ENCODE data around the gene TMEM26.

DNA sequence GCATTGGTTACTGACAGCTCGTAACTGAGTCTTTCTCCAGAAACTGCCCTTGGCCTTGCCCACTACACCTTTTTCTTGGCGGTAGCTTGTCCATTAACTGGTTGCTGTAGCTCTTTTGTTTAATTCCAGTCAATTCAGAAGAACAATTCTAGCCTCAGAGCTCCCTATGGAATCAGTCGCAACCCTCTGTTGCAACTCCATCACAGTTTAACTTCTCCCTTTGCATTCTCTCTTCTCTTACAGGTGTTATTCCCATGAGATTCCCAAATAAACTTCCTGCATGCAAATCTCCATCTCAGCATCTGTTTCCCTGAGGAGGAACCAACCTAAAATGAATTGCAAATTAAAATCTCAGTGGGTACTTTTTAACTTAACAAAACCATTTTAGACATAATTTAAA lies 28.4 kb upstream of the TMEM26 start:
- TF ChIP-seq ZFP3 (CRISPR knock-in tag; IDR thresholded peaks at IDR 0.05) (no peak), CSDC2 (CRISPR knock-in tag; IDR thresholded peaks at IDR 0.05) (no peak), ZFP30 (CRISPR knock-in tag; IDR thresholded peaks at IDR 0.05) (no peak), ARNTL (CRISPR knock-in tag; IDR thresholded peaks at IDR 0.05; ENCODE audit: borderline replicate concordance, low read depth) (no peak), TCF4 (CRISPR knock-in tag; IDR thresholded peaks at IDR 0.05; ENCODE audit: borderline replicate concordance) (no peak), GLIS3 (CRISPR knock-in tag; IDR thresholded peaks at IDR 0.05) (no peak), ISL1 (CRISPR knock-in tag; IDR thresholded peaks at IDR 0.05) (no peak), RARB (CRISPR knock-in tag; IDR thresholded peaks at IDR 0.05) (no peak), OSR1 (CRISPR knock-in tag; IDR thresholded peaks at IDR 0.05) (no peak)
- TF ChIP-seq, protein P1, sequence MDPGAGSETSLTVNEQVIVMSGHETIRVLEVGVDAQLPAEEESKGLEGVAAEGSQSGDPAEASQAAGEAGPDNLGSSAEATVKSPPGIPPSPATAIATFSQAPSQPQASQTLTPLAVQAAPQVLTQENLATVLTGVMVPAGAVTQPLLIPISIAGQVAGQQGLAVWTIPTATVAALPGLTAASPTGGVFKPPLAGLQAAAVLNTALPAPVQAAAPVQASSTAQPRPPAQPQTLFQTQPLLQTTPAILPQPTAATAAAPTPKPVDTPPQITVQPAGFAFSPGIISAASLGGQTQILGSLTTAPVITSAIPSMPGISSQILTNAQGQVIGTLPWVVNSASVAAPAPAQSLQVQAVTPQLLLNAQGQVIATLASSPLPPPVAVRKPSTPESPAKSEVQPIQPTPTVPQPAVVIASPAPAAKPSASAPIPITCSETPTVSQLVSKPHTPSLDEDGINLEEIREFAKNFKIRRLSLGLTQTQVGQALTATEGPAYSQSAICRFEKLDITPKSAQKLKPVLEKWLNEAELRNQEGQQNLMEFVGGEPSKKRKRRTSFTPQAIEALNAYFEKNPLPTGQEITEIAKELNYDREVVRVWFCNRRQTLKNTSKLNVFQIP (CRISPR knock-in tag; IDR thresholded peaks at IDR 0.05; ENCODE audit: borderline replicate concordance, low read depth), result no peak
- TF ChIP-seq, protein P2, sequence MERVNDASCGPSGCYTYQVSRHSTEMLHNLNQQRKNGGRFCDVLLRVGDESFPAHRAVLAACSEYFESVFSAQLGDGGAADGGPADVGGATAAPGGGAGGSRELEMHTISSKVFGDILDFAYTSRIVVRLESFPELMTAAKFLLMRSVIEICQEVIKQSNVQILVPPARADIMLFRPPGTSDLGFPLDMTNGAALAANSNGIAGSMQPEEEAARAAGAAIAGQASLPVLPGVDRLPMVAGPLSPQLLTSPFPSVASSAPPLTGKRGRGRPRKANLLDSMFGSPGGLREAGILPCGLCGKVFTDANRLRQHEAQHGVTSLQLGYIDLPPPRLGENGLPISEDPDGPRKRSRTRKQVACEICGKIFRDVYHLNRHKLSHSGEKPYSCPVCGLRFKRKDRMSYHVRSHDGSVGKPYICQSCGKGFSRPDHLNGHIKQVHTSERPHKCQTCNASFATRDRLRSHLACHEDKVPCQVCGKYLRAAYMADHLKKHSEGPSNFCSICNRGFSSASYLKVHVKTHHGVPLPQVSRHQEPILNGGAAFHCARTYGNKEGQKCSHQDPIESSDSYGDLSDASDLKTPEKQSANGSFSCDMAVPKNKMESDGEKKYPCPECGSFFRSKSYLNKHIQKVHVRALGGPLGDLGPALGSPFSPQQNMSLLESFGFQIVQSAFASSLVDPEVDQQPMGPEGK (CRISPR knock-in tag; IDR thresholded peaks at IDR 0.05; ENCODE audit: borderline replicate concordance), result no peak
- TF ChIP-seq, protein P3, sequence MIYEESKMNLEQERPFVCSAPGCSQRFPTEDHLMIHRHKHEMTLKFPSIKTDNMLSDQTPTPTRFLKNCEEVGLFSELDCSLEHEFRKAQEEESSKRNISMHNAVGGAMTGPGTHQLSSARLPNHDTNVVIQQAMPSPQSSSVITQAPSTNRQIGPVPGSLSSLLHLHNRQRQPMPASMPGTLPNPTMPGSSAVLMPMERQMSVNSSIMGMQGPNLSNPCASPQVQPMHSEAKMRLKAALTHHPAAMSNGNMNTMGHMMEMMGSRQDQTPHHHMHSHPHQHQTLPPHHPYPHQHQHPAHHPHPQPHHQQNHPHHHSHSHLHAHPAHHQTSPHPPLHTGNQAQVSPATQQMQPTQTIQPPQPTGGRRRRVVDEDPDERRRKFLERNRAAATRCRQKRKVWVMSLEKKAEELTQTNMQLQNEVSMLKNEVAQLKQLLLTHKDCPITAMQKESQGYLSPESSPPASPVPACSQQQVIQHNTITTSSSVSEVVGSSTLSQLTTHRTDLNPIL (CRISPR knock-in tag; IDR thresholded peaks at IDR 0.05; ENCODE audit: low read depth), result no peak
- TF ChIP-seq, protein P4, sequence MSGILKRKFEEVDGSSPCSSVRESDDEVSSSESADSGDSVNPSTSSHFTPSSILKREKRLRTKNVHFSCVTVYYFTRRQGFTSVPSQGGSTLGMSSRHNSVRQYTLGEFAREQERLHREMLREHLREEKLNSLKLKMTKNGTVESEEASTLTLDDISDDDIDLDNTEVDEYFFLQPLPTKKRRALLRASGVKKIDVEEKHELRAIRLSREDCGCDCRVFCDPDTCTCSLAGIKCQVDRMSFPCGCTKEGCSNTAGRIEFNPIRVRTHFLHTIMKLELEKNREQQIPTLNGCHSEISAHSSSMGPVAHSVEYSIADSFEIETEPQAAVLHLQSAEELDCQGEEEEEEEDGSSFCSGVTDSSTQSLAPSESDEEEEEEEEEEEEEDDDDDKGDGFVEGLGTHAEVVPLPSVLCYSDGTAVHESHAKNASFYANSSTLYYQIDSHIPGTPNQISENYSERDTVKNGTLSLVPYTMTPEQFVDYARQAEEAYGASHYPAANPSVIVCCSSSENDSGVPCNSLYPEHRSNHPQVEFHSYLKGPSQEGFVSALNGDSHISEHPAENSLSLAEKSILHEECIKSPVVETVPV (CRISPR knock-in tag; IDR thresholded peaks at IDR 0.05), result no peak
